RWPE2 (cell line): ENCODE measurements around the gene WHRN.
A peak's percentile ranks its signal among the peaks of the same experiment; 100 is the strongest.

Experiments
- ATAC-seq: fragments of 200-7000 bp; cut with Tn5 transposase; 3 replicates; pipeline ENCODE4 v1.9.1; 2021; ENCODE audit warnings: low read depth
- DNase-seq: peaks from one replicate; pipeline ENCODE4 v3.0.0-alpha.2; 2020; ENCODE audit warnings: low spot score
- H3K27ac ChIP-seq: fragments of 450-650 bp; 2 replicates; pipeline ENCODE4 v1.5.1; 2017; ENCODE audit warnings: mild to moderate bottlenecking; ENCODE audit not compliant: poor library complexity, severe bottlenecking
- H3K27me3 ChIP-seq: fragments of 250-450 bp; sonication (Bioruptor Pico); 2 replicates; pipeline ENCODE4 v1.5.1; 2021; ENCODE audit warnings: mild to moderate bottlenecking, moderate library complexity; ENCODE audit not compliant: insufficient read depth, poor library complexity, severe bottlenecking
- H3K36me3 ChIP-seq: fragments of 250-450 bp; sonication (Bioruptor Pico); 2 replicates; pipeline ENCODE4 v1.5.1; 2020; ENCODE audit warnings: low read depth, mild to moderate bottlenecking, moderate library complexity
- H3K4me1 ChIP-seq: fragments of 250-450 bp; sonication (Bioruptor Pico); 2 replicates; pipeline ENCODE4 v1.5.1; 2021; ENCODE audit warnings: mild to moderate bottlenecking, moderate library complexity; ENCODE audit not compliant: insufficient read depth, poor library complexity, severe bottlenecking
- H3K4me3 ChIP-seq: fragments of 250-450 bp; sonication (Bioruptor Pico); 2 replicates; pipeline ENCODE4 v1.5.1; 2021; ENCODE audit warnings: mild to moderate bottlenecking, moderate library complexity; ENCODE audit not compliant: severe bottlenecking
- H3K9me3 ChIP-seq: fragments of 250-450 bp; sonication (Bioruptor Pico); 2 replicates; pipeline ENCODE4 v1.5.1; 2021; ENCODE audit warnings: mild to moderate bottlenecking, moderate library complexity; ENCODE audit not compliant: severe bottlenecking
- CTCF ChIP-seq: fragments of 450-650 bp; IDR thresholded peaks from one replicate; pipeline ENCODE4 v1.5.1; 2017; ENCODE audit warnings: mild to moderate bottlenecking, moderate library complexity; ENCODE audit not compliant: poor library complexity, severe bottlenecking

The WHRN gene

GRCh38 chr9:114423181-114423580 is 82.1 kb downstream of the WHRN start:
- no peak for DNase-seq
- H3K9me3 ChIP-seq: no peaks in the 10 kb centered on the region
- no peaks in the 10 kb centered on the region for H3K27me3 ChIP-seq
- no peaks in the 10 kb centered on the region for H3K4me1 ChIP-seq
- no peak overlapping the region for H3K4me3 ChIP-seq
- TF ChIP-seq CTCF: no peak
- H3K27ac ChIP-seq: no peak overlapping the region
- H3K36me3 ChIP-seq: no peaks in the 10 kb centered on the region
- ATAC-seq: no peak

GRCh38 chr9:114421147-114421546 is 84.1 kb downstream of the WHRN start:
- no peaks in the 10 kb centered on the region for H3K9me3 ChIP-seq
- no peak for DNase-seq
- H3K4me1 ChIP-seq: no peaks in the 10 kb centered on the region
- no peaks in the 10 kb centered on the region for H3K27me3 ChIP-seq
- no peak overlapping the region for H3K4me3 ChIP-seq
- ATAC-seq: no peak
- no peaks in the 10 kb centered on the region for H3K36me3 ChIP-seq
- no peak overlapping the region for H3K27ac ChIP-seq
- TF ChIP-seq CTCF: no peak

GRCh38 chr9:114419796-114420195 is 85.5 kb downstream of the WHRN start:
- Histone ChIP-seq H3K27me3 (no peaks in the 10 kb centered on the region), H3K27ac (no peak overlapping the region), H3K4me3 (no peak overlapping the region), H3K9me3 (no peaks in the 10 kb centered on the region), H3K36me3 (no peaks in the 10 kb centered on the region), H3K4me1 (no peaks in the 10 kb centered on the region)
- no peak for TF ChIP-seq CTCF
- ATAC-seq (no peak), DNase-seq (no peak)

GRCh38 chr9:114418053-114418452 is 87.2 kb downstream of the WHRN start:
- Histone ChIP-seq H3K27ac (no peak overlapping the region), H3K4me1 (no peaks in the 10 kb centered on the region), H3K4me3 (no peak overlapping the region), H3K27me3 (no peaks in the 10 kb centered on the region), H3K9me3 (no peaks in the 10 kb centered on the region), H3K36me3 (no peaks in the 10 kb centered on the region)
- TF ChIP-seq CTCF: no peak
- DNase-seq (no peak), ATAC-seq (no peak)

- Histone ChIP-seq H3K27me3 (no peaks in the 10 kb centered on the region), H3K9me3 (no peaks in the 10 kb centered on the region), H3K4me3 (no peak overlapping the region), H3K4me1 (no peaks in the 10 kb centered on the region), H3K27ac (no peak overlapping the region), H3K36me3 (no peaks in the 10 kb centered on the region)
- peak; percentile 16 for TF ChIP-seq CTCF
- DNase-seq (no peak), ATAC-seq (peak; percentile 46; the same call in 1 of the 3 replicates)
Measured at GRCh38 chr9:114417511-114417910, 87.8 kb downstream of the WHRN start.
